HG02610 (cell line): ENCODE results near the gene PLCE1.
"Not testable (repeated sequence)": the region's sequence is repeated elsewhere in the genome, so short reads cannot be mapped to it uniquely, and the experiment has no call there.

ENCODE experiments used
- ATAC-seq: cut with Tn5 transposase; IDR thresholded peaks from one replicate; pipeline ENCODE4 v1.9.1; 2021; ENCODE audit warnings: mild to moderate bottlenecking, moderate library complexity; ENCODE audit not compliant: unreplicated experiment

Gene PLCE1

DNA sequence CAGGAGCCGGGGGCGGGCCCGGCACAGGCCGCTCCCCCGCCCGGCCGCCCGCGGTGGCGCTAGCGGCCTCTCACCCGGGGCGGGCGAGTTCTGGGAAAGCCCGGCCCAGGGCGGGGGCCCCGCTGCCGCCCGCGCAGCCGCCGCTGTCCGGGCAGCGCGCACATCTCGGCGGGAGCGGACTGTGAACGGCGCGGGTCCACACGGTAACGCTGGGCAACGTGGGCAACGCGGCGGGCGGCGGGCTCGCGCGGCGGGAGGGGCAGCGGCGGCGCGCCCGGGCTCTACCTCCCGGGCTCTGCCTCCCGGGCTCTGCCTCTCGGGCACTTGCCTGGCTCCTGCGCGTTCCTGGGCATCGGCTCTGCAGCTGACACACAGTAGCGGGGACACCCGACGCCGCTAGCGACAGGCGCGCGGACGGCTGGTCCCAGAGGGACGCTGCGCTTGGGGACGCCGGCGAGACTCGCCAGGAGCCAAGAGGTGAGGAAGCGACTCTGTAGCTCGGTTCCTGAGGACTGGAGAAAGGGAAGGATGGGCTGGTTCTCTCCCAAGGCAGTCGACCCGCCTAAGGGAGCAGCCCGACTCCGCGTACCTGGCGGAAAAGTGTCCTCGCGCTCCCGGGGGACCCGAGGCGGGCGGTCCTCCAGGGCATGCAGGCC is at the start of gene PLCE1:
TSS of gene PLCE1 (plus strand) at position 150 of the 656 bp plus-strand sequence. CDS start 37,116 bp downstream, outside the sequence.
- no peak for ATAC-seq

DNA sequence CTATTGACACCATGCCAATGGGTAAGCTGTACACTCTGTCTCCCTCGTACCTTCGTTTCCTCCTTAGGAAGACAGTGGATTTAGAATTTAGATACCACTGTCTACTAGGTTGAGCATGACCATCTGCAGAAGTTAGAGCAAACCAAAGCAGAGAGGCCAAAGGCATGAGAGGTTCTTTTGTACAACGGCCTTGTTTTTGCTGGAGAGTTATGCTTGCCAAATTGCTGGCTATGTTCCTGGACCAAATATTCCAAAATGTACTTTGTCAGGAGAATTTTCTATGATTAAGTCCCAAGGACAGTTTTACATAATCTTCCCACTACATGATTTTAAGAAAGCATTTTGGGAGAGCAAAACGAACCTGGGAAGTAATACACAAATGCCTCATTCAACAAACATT is 47.9 kb upstream of the PLCE1 start:
- no peak for ATAC-seq

DNA sequence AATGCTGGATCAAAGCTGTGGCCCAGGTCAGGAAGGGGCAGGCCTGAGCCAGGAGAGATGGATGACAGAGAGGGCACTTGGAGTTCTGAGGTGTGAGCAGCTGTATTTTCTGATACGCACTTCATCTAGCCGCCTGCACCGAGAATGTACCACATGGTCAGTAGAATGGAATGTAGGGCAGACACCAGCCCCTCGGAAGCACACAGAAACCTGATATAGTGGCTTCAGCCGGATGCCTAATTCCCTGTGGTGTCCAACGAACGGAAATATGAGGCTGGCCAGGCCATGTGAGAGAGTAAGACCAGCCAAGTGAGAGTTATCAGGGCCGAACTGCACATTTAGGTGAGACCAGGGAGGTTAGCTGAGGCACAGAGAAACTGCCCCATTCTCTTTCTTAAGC is 46.7 kb upstream of the PLCE1 start:
- ATAC-seq: no peak

DNA sequence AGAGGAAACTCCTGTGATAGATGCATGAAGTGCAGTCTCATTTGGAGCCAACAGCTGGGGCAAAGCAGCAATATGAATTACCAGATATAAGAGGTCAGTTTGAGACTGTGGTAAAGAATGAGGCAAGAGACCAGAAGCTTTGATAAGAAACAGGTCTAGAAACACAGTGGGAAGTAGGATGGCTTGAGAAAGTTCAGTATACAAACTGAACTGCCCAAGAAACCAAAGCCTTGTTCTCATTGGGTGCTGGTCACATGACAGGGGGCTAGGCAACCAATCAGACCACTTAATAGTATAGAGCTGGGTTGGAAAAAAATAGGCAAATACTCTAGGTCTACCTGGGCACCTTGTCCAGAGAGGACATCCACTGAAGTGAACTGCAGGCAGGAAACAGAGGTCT is 46.2 kb upstream of the PLCE1 start:
- no peak for ATAC-seq

- no peak for ATAC-seq
Observed at GRCh38 chr10:93951905-93952304, 41.8 kb upstream of the PLCE1 start.

DNA sequence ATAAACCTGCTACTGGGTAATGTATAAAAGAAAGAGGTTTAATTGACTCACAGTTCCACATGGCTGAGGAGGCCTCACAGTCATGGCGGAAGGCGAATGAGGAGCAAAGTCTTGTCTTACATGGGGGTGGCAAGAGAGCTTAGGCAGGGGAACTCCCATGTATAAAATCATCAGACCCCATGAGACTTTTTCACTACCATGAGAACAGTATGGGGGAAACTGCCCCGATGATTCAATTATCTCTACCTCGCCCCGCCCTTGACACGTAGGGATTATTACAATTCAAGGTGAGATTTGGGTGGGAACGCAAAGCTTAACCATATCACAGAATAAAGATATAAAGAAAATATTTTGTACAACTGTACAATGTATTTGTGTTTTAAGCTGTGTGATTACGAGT is 39.4 kb upstream of the PLCE1 start:
- ATAC-seq: no peak

GRCh38 chr10:93954726-93955363 is 38.9 kb upstream of the PLCE1 start:
- ATAC-seq: no peak

DNA sequence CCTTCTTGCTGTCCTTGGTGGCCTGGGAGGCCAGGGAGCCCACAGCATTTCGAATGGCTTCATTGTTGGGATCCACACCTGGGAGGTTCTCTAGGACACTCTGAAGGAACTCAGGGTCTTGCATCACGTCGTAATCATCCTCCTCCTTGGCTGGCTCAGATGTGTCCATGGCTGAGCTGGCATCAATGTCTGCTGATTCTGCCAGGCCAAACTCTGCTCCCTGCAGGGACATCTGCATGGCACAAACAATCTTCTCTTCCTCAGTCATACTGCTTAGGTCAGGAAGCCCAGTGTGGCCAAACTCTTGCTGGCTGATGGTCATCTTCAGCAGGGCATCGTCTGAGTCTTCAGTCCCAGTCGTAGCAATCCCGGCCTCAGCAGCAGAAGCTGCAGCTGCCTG is 34.9 kb upstream of the PLCE1 start:
- ATAC-seq: no peak

- not testable (repeated sequence) for ATAC-seq
Observed at GRCh38 chr10:93960988-93961387, 32.7 kb upstream of the PLCE1 start.

DNA sequence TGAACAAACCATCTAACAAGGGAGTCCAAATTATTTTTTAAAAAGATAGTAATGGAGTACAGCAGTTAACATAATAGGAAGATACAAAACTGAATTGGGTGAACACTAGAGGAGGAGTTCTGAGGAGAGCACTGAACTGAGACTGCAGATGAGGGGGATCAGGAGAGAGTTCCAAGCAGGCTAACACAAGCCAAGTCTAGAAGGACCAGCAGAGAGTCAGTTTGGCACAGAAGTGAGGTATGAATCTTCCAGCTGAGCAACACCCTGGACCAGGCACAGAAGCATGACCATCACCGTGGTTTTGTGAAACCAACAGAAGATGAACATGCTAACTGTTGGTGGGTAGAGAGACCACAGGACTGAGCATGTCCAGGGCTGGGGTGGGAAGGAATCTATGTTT is 30.8 kb upstream of the PLCE1 start:
- no peak for ATAC-seq

- no peak for ATAC-seq
Observed at GRCh38 chr10:93963434-93963833, 30.3 kb upstream of the PLCE1 start.

DNA sequence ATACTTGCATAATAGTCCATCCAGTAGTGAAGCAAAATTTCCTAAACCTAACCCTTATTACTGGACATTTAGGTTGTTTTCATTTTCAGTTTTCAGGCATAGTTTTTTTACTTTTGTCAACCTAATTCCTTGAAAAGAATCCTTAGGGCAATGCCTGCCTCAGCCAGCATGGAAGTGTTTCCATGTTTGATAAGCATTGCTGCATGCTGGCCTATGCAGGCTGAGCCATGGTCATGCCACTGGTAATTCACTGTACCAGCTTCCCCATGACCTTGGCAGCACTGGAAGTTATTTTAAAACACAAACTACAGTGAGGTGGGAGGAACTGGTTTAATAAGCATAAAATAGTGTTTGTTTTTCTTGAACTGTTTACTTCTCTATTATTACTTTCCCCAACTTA is 27.8 kb upstream of the PLCE1 start:
- ATAC-seq: no peak

- no peak for ATAC-seq
Observed at GRCh38 chr10:93967756-93968155, 26.0 kb upstream of the PLCE1 start.

DNA sequence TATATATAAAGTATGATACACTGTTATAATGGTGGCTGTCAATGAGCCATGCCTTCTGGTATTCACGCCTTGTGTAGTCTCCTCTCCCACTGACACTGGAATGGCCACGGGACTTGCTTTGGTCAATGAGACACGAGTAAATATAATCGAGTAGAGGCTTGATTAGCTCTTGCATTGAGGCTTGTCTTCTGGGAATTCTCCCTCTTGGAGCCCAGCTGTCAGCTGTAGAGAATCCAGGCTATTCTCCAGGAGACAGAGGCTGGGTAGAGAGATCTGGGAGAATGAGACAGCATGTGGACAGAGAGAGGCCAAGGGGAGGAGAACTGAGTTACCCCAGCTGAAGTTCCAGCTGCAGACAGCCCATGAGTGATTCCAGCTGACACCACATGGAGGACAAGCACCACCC is 25.2 kb upstream of the PLCE1 start:
- ATAC-seq: no peak

- ATAC-seq: not testable (repeated sequence)
Observed at GRCh38 chr10:93970433-93971010, 23.2 kb upstream of the PLCE1 start.

GRCh38 chr10:93973748-93974445 is 19.8 kb upstream of the PLCE1 start:
- ATAC-seq: no peak

DNA sequence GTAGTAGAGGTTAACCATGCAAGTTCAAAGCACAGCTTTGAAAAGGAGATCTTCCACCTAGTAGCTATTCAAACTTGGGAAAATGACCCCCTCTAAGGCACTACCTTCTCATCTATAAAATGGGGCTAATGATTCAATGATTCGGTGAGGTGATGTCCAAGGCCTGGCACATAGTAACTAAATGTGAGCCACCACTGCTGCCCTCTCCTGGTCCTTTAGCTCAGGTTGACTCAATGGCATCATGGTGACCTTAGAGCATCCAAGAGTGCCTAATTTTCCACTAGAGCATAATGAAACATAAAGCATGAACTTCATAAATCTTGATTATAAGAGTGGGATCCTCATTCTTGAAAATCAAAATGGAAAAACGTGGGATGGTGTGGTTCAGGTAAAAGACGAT is 16.3 kb upstream of the PLCE1 start:
- no peak for ATAC-seq

GRCh38 chr10:93980486-93980885 is 13.2 kb upstream of the PLCE1 start:
- no peak for ATAC-seq

DNA sequence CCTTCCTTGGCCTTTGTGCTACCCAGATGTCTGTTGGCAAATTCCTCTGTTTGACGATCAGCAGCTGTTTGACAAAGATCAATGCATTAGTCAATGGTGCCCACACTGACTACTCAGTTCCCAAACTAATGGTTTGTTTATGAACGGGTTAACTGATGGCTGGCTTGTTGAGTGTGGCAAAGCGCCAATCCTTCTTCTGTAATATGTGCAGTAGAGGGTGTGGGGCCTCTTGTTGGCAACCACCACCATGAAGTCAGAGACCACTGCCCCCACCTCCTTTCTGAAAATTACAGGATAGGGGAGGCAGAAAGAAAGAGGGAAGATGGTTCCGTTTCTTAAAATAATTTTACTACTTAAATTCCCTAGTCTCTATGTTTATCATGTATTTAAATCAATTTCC is 2.6 kb upstream of the PLCE1 start:
- ATAC-seq: no peak

- no peak for ATAC-seq
Observed at GRCh38 chr10:93991596-93992284, 2.0 kb upstream of the PLCE1 start.

DNA sequence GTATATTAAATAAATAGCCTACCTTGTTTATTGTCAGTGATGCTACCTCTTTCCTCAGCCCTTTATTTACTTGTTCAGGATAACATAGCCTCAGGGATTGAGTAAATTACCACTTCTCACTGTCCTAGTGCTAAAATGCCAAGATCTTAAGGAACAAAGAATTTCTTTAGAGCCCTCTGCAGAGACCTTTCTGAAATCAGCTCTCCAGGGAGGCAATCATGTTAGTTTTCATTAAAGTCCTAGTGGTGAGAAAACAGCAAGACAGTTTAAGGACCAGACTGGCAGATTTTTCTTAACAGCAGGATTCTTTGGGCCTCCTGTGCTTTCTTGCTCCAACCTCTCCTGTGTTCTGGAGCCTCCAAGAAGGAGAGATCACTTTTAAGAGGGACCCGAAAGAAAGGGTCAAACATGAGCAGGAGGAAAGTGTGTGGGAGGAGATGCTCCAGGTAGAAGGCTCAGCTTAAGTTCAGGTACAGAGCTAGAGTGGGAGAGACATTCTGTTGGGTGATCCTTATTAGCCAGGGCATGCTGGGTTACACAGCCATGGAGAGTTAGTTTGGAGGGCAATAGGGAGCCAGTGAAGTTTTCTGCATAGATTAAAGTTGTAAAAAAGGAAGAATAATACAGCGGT is 1.2 kb upstream of the PLCE1 start:
- no peak for ATAC-seq
